CD4-positive, CD25-positive, alpha-beta regulatory T cell (primary cell): ENCODE measurements around the gene SLC8A2. TPM values are rescaled to one million over a fixed set of nuclear protein-coding genes. Genes with fewer than 3 reads are reported as not detected.
A peak's percentile ranks its signal among the peaks of the same experiment; 100 is the strongest.

Experiments used
- ATAC-seq, 2 donors: fragments of 150-1000 bp; cut with Tn5 transposase; one replicate each; pipeline ENCODE4 v1.10.0; 2021; ENCODE audit warnings: low read depth in 2 of 2, moderate number of reproducible peaks in 2 of 2, moderate library complexity in 1 of 2
- DNase-seq, 3 donors: peaks; one replicate each; pipeline versions ENCODE4 v3.0.0 to v3.0.0-alpha.2; 2012 to 2022; ENCODE audit warnings: mixed read lengths in 1 of 3
- H3K27ac ChIP-seq: one replicate; pipeline ENCODE4 v1.7.0; 2013; ENCODE audit warnings: mild to moderate bottlenecking, low read length; ENCODE audit not compliant: insufficient read depth, poor library complexity, severe bottlenecking
- H3K27me3 ChIP-seq: one replicate; pipeline ENCODE4 v1.7.0; 2013; ENCODE audit warnings: low read length; ENCODE audit not compliant: control insufficient read depth, insufficient read depth
- H3K36me3 ChIP-seq: one replicate; pipeline ENCODE4 v1.7.0; 2013; ENCODE audit warnings: mild to moderate bottlenecking, low read length, moderate library complexity; ENCODE audit not compliant: control insufficient read depth, insufficient read depth
- H3K4me1 ChIP-seq: 2 replicates; pipeline ENCODE4 v1.7.0; 2013; ENCODE audit warnings: mild to moderate bottlenecking, low read length; ENCODE audit not compliant: insufficient read depth, control insufficient read depth, poor library complexity, severe bottlenecking
- H3K4me3 ChIP-seq: one replicate; pipeline ENCODE4 v1.7.0; 2013; ENCODE audit warnings: low read depth, mild to moderate bottlenecking, low read length, moderate library complexity
- H3K9me3 ChIP-seq, 2 experiments: 1 replicate in 1 of 2; 2 replicates in 1 of 2; pipeline ENCODE4 v1.7.0; 2013; ENCODE audit warnings: low read length in 2 of 2, mild to moderate bottlenecking in 1 of 2, moderate library complexity in 1 of 2; ENCODE audit not compliant: control insufficient read depth in 2 of 2
- H3K27ac Mint-ChIP-seq, 3 donors: one replicate each; pipeline ENCODE4 v1.8.0; 2020 to 2022; ENCODE audit warnings: mild to moderate bottlenecking in 3 of 3, mixed read lengths in 3 of 3, moderate library complexity in 2 of 3
- H3K27me3 Mint-ChIP-seq: one replicate; pipeline ENCODE4 v1.8.0; 2022; ENCODE audit warnings: mild to moderate bottlenecking, mixed read lengths
- H3K36me3 Mint-ChIP-seq: one replicate; pipeline ENCODE4 v1.8.0; 2020; ENCODE audit warnings: mixed read lengths
- H3K4me1 Mint-ChIP-seq, 4 donors: one replicate each; pipeline ENCODE4 v1.8.0; 2020 to 2022; ENCODE audit warnings: mixed read lengths in 4 of 4, mild to moderate bottlenecking in 1 of 4
- H3K4me3 Mint-ChIP-seq, 4 donors: one replicate each; pipeline ENCODE4 v1.8.0; 2020 to 2022; ENCODE audit warnings: mild to moderate bottlenecking in 4 of 4, mixed read lengths in 4 of 4, moderate library complexity in 3 of 4
- H3K9me3 Mint-ChIP-seq, 7 donors: one replicate each; pipeline ENCODE4 v1.8.0; 2020 to 2022; ENCODE audit warnings: mixed read lengths in 7 of 7, mild to moderate bottlenecking in 3 of 7, moderate library complexity in 2 of 7
- polyA plus RNA-seq, 4 donors: library from polyadenylated mRNA; unstranded; fragments of 300-500 nt; fragmentation: Illumina TruSeq; gene quantifications; one replicate each; pipeline ENCODE4 v1.2.3, GENCODE V29; 2021
- total RNA-seq: library from RNA; stranded (reverse); gene quantifications from one replicate; pipeline ENCODE4 v1.2.3, GENCODE V29; 2022

Gene SLC8A2
- total and polyA plus RNA-seq, 5 donors from 2014 or later: not detected

GRCh38 chr19:47407417-47407774 lies 64.3 kb downstream of the SLC8A2 start:
- no peak overlapping the region for H3K27ac ChIP-seq
- H3K27me3 ChIP-seq: peaks cover 2% of the 10 kb centered on the region
- no peak overlapping the region for H3K4me3 ChIP-seq
- Mint-ChIP-seq H3K27me3 (peaks cover 45% of the 10 kb centered on the region), H3K36me3 (peaks cover 8% of the 10 kb centered on the region), H3K4me3 (no peak overlapping the region), H3K27ac (no peak overlapping the region), H3K4me1 (no peaks in the 10 kb centered on the region), H3K9me3 (peaks cover 0 to 7% (median 0%) of the 10 kb centered on the region in 7 donors)
- no peaks in the 10 kb centered on the region for H3K36me3 ChIP-seq
- DNase-seq (no peak), ATAC-seq (no peak)
- H3K4me1 ChIP-seq: no peaks in the 10 kb centered on the region
- no peaks in the 10 kb centered on the region for H3K9me3 ChIP-seq

DNA sequence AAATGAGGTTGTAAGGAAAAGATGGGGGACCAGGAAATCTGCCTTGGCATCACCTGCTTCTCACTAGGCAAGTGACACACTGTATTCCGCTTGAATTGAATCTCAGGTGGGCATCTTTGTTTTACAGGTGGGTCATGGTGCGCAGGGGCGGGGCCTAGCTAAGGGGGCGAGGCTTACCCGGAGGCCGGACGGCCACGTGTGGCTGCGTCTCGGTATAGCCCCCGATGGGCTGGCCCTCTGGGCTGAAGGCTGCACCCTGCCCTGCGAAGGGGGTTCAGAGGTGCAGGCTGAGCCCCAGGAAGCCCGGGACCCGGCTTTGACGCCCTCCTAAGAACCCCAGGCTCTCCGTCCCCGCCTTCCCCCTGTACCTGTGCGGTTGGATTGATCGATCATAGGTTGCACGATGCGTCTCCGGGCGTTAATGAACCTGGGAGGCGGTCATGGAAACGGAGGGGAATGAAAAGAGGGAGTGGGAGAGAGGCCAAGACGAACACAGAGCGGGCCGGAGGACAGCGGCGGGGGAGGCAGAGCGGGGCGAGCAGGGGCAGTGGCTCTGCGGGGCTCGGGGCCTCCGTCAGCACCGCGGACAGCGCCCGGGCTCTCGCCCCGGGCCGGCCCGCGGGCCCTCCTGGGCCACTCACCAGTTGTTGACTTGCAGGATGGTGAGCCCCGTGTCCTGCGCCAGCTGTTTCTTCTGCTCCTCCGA lies 64.8 kb downstream of the SLC8A2 start:
- H3K36me3 ChIP-seq: no peaks in the 10 kb centered on the region
- H3K27ac Mint-ChIP-seq: no peak overlapping the region
- H3K4me3 ChIP-seq: no peak overlapping the region
- peaks cover 8% of the 10 kb centered on the region for H3K36me3 Mint-ChIP-seq
- no peaks in the 10 kb centered on the region for H3K9me3 ChIP-seq
- H3K4me1 ChIP-seq: no peaks in the 10 kb centered on the region
- H3K9me3 Mint-ChIP-seq: peaks cover 0 to 7% (median 0%) of the 10 kb centered on the region in 7 donors
- no peaks in the 10 kb centered on the region for H3K4me1 Mint-ChIP-seq
- H3K27me3 ChIP-seq: peaks cover 2% of the 10 kb centered on the region
- H3K4me3 Mint-ChIP-seq: no peak overlapping the region
- peaks cover 40% of the 10 kb centered on the region for H3K27me3 Mint-ChIP-seq
- DNase-seq: no peak
- no peak for ATAC-seq
- no peak overlapping the region for H3K27ac ChIP-seq

DNA sequence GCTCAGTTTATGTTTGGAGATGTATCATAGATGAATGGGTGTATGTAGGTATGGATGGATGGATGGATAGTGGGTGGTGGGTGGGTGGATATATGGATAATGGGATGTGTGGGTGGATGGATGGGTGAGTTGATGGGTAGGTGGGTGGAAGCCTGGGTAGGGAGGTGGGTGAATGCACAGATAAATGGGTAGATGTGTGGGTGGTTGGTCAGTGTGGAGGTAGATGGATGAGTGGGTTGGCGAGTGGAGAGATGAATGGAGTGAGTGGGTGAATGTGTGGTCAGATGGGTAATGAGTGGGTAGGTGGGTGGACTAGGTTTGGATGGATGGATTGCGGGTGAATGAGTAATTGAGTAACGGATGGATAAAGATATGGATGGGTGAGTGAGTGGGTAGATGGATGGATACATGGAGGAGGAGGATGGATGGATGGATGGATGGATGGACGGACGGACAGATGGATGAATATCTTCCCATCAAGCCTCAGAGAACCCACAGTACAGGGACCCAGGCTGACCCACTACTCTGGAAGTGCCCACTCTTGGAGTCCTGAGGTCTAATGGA lies 65.8 kb downstream of the SLC8A2 start:
- Mint-ChIP-seq H3K9me3 (peaks cover 0 to 7% (median 0%) of the 10 kb centered on the region in 7 donors), H3K27me3 (peaks cover 38% of the 10 kb centered on the region)

GRCh38 chr19:47405197-47405550 lies 66.5 kb downstream of the SLC8A2 start:
- H3K27me3 ChIP-seq: peaks cover 2% of the 10 kb centered on the region
- H3K4me3 Mint-ChIP-seq: no peak overlapping the region

More for the DNA sequence above, 65.8 kb downstream of the SLC8A2 start:
- no peaks in the 10 kb centered on the region for H3K9me3 ChIP-seq
- H3K4me3 Mint-ChIP-seq: no peak overlapping the region
- H3K27ac Mint-ChIP-seq: peak overlapping the region in 1 of 3 donors; percentile 7
- H3K36me3 Mint-ChIP-seq: peaks cover 8% of the 10 kb centered on the region
- DNase-seq: no peak
- no peak for ATAC-seq
- no peak overlapping the region for H3K4me3 ChIP-seq
- no peaks in the 10 kb centered on the region for H3K4me1 ChIP-seq
- H3K27me3 ChIP-seq: peaks cover 2% of the 10 kb centered on the region
- H3K4me1 Mint-ChIP-seq: no peaks in the 10 kb centered on the region
- H3K36me3 ChIP-seq: no peaks in the 10 kb centered on the region
- H3K27ac ChIP-seq: no peak overlapping the region

DNA sequence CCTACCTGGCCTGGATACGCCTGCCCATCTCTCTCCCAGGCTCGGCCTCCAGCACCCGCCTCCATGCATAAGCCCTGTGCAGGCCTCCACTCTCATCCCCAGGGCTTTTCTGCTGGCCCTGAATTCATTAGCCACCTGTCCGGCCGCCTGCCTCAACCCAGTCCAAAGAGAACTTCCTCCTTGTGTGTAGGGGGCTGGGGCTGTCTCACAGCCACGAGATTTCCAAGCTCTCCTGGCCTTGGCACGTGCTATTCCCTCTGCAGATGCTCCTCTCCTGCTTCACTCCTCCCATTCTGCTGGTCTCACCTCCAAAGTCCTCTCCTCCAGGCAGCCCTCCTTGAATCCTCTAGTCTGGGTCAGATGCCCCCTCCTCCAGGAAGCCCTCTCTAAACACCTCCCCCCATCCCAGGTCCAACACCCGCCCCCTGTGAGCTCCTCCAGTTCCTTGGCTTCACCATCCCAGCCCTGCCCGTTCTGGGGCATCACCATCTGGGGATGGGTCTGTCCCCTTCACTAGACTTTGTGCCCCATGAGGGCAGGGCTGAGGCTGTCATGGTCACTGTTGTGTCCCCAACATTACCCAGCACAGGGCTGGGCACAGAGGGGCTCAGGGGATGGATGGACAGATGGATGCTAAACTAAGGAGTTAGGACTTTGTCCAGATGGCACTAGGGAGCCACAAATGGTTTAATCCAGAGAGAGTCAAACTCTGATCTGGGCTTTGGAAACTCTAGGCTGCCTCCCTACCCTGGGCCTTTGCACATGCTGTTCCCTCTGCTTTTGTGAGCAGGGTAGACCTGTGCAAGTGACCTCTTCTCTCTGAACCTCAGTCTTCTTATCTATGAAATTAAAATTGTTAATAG lies 67.1 kb downstream of the SLC8A2 start:
- no peak overlapping the region for H3K4me3 ChIP-seq
- H3K9me3 ChIP-seq: no peaks in the 10 kb centered on the region
- no peaks in the 10 kb centered on the region for H3K4me1 Mint-ChIP-seq
- peaks cover 2% of the 10 kb centered on the region for H3K27me3 ChIP-seq
- no peaks in the 10 kb centered on the region for H3K36me3 ChIP-seq
- H3K27ac Mint-ChIP-seq: peak overlapping the region in 1 of 3 donors; percentile 29
- H3K4me1 ChIP-seq: no peaks in the 10 kb centered on the region
- peaks cover 8% of the 10 kb centered on the region for H3K36me3 Mint-ChIP-seq
- DNase-seq: no peak
- H3K9me3 Mint-ChIP-seq: peaks cover 0 to 7% (median 0%) of the 10 kb centered on the region in 7 donors
- H3K27me3 Mint-ChIP-seq: peaks cover 36% of the 10 kb centered on the region
- no peak for ATAC-seq
- no peak overlapping the region for H3K27ac ChIP-seq
- no peak overlapping the region for H3K4me3 Mint-ChIP-seq

More at GRCh38 chr19:47405197-47405550, 66.5 kb downstream of the SLC8A2 start:
- Mint-ChIP-seq H3K9me3 (peaks cover 0 to 7% (median 0%) of the 10 kb centered on the region in 7 donors), H3K27ac (peak overlapping the region in 1 of 3 donors; percentile 27), H3K27me3 (peaks cover 36% of the 10 kb centered on the region), H3K4me1 (no peaks in the 10 kb centered on the region), H3K36me3 (peaks cover 8% of the 10 kb centered on the region)
- H3K9me3 ChIP-seq: no peaks in the 10 kb centered on the region
- H3K27ac ChIP-seq: no peak overlapping the region
- no peaks in the 10 kb centered on the region for H3K36me3 ChIP-seq
- no peaks in the 10 kb centered on the region for H3K4me1 ChIP-seq
- ATAC-seq: no peak
- no peak overlapping the region for H3K4me3 ChIP-seq
- DNase-seq: no peak

DNA sequence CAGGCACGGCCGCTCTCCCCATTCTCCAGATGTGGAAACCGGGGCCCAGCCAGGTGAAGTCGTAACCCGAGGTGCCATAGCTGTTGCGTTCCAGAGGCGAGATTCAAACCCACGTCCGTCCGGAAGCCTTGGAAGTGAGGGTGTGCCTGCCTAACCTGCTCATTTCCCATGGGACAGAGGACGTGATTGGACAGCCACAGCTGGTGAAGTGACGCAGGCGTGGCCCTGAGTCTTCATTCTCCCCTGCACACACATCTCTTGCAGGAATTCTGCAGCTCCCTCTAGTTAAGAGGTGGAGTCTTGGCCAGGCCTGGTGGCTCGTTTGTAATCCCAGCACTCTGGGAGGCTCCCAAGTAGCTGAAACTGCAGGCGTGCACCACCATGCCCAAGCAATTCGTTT lies 69.2 kb downstream of the SLC8A2 start:
- H3K4me1 Mint-ChIP-seq: no peaks in the 10 kb centered on the region
- ATAC-seq: no peak
- H3K27ac Mint-ChIP-seq: no peak overlapping the region
- H3K36me3 Mint-ChIP-seq: no peaks in the 10 kb centered on the region
- no peaks in the 10 kb centered on the region for H3K9me3 ChIP-seq
- H3K36me3 ChIP-seq: no peaks in the 10 kb centered on the region
- DNase-seq: no peak
- H3K27me3 Mint-ChIP-seq: peaks cover 28% of the 10 kb centered on the region
- H3K27ac ChIP-seq: no peak overlapping the region
- no peak overlapping the region for H3K4me3 Mint-ChIP-seq
- no peaks in the 10 kb centered on the region for H3K4me1 ChIP-seq
- H3K4me3 ChIP-seq: no peak overlapping the region
- H3K27me3 ChIP-seq: peaks cover 2% of the 10 kb centered on the region
- H3K9me3 Mint-ChIP-seq: no peaks in the 10 kb centered on the region

DNA sequence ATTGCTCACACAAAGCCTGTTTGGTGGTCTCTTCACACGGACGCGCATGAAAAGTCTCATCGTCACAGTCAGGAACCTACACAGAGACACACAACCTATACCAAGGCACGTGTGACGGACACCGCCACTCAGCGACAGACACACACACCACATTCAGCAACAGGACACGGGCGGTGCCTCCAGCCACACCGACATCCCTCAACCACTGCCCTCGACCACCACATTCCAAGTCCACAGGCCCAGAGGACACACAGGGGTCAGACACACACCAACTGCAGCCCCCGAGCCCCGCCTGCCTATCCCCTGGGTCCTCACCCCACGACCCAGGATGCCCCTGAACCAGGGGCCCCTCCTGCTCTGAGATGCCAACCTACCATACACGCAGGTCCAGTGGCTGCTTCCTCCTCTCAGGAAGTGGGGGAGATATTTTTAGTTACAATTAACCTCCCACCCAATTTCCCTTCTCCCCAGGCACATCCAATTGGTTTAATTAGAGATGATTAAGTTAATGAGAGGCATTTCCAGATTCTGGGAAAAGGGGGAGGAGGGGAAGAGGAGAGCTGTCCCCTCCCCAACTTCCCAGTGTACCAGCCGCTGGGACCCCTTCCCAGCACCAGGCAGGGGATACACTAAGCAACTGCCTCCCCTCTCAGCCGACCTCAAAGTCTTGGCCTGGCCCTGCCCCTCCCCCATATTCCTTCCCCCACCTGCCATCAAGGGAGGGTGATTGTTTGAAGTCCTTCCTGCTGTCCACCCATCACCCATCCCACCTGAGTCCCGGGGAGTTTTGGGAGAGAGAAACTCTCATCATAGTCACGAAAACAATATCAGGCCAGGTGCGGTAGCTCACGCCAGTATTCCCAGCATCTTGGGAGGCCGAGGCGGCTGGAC lies 72.7 kb downstream of the SLC8A2 start:
- H3K4me1 ChIP-seq: no peaks in the 10 kb centered on the region
- Mint-ChIP-seq H3K9me3 (no peaks in the 10 kb centered on the region), H3K27ac (no peak overlapping the region), H3K4me3 (no peak overlapping the region), H3K4me1 (no peaks in the 10 kb centered on the region), H3K36me3 (no peaks in the 10 kb centered on the region), H3K27me3 (peaks cover 20% of the 10 kb centered on the region)
- H3K27ac ChIP-seq: no peak overlapping the region
- H3K4me3 ChIP-seq: no peak overlapping the region
- ATAC-seq (no peak), DNase-seq (no peak)
- H3K27me3 ChIP-seq: no peaks in the 10 kb centered on the region
- no peaks in the 10 kb centered on the region for H3K9me3 ChIP-seq
- no peaks in the 10 kb centered on the region for H3K36me3 ChIP-seq
